Ovary (tissue), 9 donors: ENCODE data around the gene TCF12. TPM values are rescaled to one million over a fixed set of nuclear protein-coding genes. Genes with fewer than 3 reads are reported as not detected.
A peak's percentile ranks its signal among the peaks of the same experiment; 100 is the strongest.

Source experiments
- DNase-seq, 5 donors: peaks; one replicate each; pipeline ENCODE4 v3.0.0-alpha.2; 2019 to 2020
- H3K27ac ChIP-seq, 2 donors: fragments of 200-600 bp; one replicate each; pipeline versions ENCODE4 v1.5.1 to v1.8.0; 2019 to 2022
- H3K27me3 ChIP-seq: fragments of 200-600 bp; one replicate; pipeline ENCODE4 v1.8.0; 2022
- H3K36me3 ChIP-seq: fragments of 200-600 bp; sonication (generic); one replicate; pipeline ENCODE4 v1.5.1; 2019
- H3K4me1 ChIP-seq: one replicate; pipeline ENCODE4 v1.8.1; 2013; ENCODE audit warnings: mild to moderate bottlenecking, moderate library complexity; ENCODE audit not compliant: insufficient read depth
- H3K4me3 ChIP-seq: fragments of 200-600 bp; sonication (generic); one replicate; pipeline ENCODE4 v1.5.1; 2017
- H3K9me3 ChIP-seq, 2 donors: fragments of 200-600 bp in 1 of 2; sonication (generic) in 1 of 2; one replicate each; pipeline versions ENCODE4 v1.5.1 to v1.8.1; 2013 to 2019; ENCODE audit warnings: mild to moderate bottlenecking in 1 of 2, moderate library complexity in 1 of 2
- EP300 ChIP-seq: sonication (generic); formaldehyde crosslinking; IDR thresholded peaks from one replicate; pipeline ENCODE4 v1.6.1; 2017; ENCODE audit warnings: antibody characterized with exemption
- POLR2A ChIP-seq: fragments of 450-650 bp; IDR thresholded peaks from one replicate; pipeline ENCODE4 v1.6.1; 2017; ENCODE audit warnings: antibody characterized with exemption, mild to moderate bottlenecking, moderate library complexity
- WGBS, 3 donors: extraction: QIAGEN DNeasy Blood & Tissue Kit in 1 of 3; methylation state at CpG; one replicate each; pipeline versions ENCODE4 v1.1.5 to v1.1.7; 2013 to 2017; 5-methylcytosine and 5-hydroxymethylcytosine counted together
- intact Hi-C, 4 donors: fragments of 100-400 bp; cut with DNase I; formaldehyde crosslinking; loops; one replicate each; pipeline versions ENCODE4 v1.11.0 to v1.15.1; 2022 to 2023
- polyA plus RNA-seq, 2 donors: library from polyadenylated mRNA; stranded (reverse); fragments of 200-250 nt in 1 of 2; fragments of 350-450 nt in 1 of 2; fragmentation: Illumina TruSeq in 1 of 2; extraction: RNeasy Lipid Tissue Mini Kit (QIAGEN cat#74804) in 1 of 2; gene quantifications; one replicate each; pipeline ENCODE4 v1.2.3, GENCODE V29; 2013 to 2014
- total RNA-seq, 7 donors: library from RNA; depleted of rRNA in 2 of 7; stranded (reverse); fragments of >200 nt in 2 of 7; fragmentation: NEBNext Ultra II Directional in 3 of 7; extraction: Animal tissue kit (Norgen Biotek cat#: 25700) in 3 of 7; gene quantifications; one replicate each; pipeline versions ENCODE4 v1.1.0 to v1.2.4, GENCODE V29; 2016 to 2023
- TF ChIP-seq, protein P1 (sequence below), 3 donors: fragments of 450-650 bp in 2 of 3; fragments of 200-600 bp in 1 of 3; IDR thresholded peaks; one replicate each; pipeline versions ENCODE4 v1.5.1 to v1.8.0; 2016 to 2022; ENCODE audit warnings: antibody characterized with exemption in 3 of 3, mild to moderate bottlenecking in 1 of 3
- donor health status: DM: no; HTN: no; CAD: no; lungs with moderate emphysema.
- donor health status: DM: no; HTN: no; CAD: no.
- donor health status: Bipolar disorder and iron deficiency.
- donor health status: DM: yes; HTN: yes; CAD: no.
- donor health status: DM: no; HTN: no; CAD: no.
- donor health status: DM: yes; HTN: yes; CAD: no.

The TCF12 gene
- total and polyA plus RNA-seq, 9 donors = 28.6 to 150 (median 116) TPM

DNA sequence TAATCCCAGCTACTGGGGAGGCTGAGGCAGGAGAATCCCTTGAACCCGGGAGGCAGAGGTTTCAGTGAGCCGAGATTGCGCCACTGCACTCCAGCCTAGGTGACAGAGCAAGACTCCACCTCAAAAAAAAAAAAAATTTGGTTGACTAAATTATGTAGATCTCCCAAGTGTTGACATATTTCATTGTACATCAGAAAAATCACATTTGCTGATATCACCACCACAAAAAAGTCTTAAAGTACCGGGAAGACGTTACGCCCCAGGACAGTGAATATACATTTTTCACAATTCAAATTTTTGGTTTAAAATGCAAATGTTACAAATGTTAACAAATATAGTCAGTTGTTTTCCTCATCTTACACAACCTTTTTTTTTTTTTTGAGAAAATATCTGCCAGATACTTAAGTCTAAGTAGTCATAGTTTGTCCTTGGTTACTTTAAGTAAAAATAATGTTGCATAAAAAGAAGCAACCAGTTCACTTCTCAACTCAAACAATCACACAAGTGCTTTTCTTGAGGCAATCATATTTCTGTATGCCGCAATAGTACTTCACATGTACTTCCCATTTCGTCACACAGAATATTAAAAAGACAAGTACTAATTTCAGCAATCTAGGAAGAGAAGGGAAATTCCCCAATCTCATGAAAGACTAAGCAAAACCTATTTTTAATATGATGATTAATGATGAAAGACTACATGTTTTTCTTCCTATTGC lies 41.0 kb upstream of the TCF12 start:
- no peak overlapping the region for H3K4me3 ChIP-seq
- TF ChIP-seq EP300 = no peak
- TF ChIP-seq POLR2A = no peak
- TF ChIP-seq, protein P1, sequence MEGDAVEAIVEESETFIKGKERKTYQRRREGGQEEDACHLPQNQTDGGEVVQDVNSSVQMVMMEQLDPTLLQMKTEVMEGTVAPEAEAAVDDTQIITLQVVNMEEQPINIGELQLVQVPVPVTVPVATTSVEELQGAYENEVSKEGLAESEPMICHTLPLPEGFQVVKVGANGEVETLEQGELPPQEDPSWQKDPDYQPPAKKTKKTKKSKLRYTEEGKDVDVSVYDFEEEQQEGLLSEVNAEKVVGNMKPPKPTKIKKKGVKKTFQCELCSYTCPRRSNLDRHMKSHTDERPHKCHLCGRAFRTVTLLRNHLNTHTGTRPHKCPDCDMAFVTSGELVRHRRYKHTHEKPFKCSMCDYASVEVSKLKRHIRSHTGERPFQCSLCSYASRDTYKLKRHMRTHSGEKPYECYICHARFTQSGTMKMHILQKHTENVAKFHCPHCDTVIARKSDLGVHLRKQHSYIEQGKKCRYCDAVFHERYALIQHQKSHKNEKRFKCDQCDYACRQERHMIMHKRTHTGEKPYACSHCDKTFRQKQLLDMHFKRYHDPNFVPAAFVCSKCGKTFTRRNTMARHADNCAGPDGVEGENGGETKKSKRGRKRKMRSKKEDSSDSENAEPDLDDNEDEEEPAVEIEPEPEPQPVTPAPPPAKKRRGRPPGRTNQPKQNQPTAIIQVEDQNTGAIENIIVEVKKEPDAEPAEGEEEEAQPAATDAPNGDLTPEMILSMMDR (IDR thresholded peaks at IDR 0.05) = no peak
- H3K27me3 ChIP-seq = no peaks in the 10 kb centered on the region
- no peaks in the 10 kb centered on the region for H3K36me3 ChIP-seq
- no peak for DNase-seq
- no peaks in the 10 kb centered on the region for H3K4me1 ChIP-seq
- no peaks in the 10 kb centered on the region for H3K9me3 ChIP-seq
- intact Hi-C loops = loop anchor here in 1 of 4 donors (10.0 kb wide), 1 partner anchor 393 kb away; no protein-coding TSS in a partner anchor
- H3K27ac ChIP-seq = no peak overlapping the region
- WGBS, 3 donors = 91 to 96% (median 94%) methylated on average over 8 of the region's 8 CpGs

DNA sequence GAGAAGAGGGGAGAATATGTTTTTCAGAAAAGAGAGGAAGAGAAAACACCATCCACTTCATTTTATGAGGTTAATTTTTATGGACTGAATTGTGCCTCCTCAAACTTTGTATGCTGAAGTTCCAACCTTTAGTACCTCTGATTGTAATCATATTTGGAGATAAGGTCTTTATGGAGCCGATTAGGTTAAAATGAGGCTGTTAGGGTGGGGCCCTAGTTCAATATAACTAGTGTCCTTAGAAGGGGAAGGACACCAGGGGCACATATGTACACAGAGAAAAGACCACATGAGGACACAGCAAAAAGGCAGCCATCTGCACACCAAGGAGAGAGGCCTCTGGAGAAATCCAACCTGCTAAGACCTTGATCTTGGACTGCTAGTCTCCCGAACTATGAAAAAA lies 38.9 kb upstream of the TCF12 start:
- H3K4me1 ChIP-seq = no peaks in the 10 kb centered on the region
- H3K4me3 ChIP-seq = no peak overlapping the region
- no peaks in the 10 kb centered on the region for H3K27me3 ChIP-seq
- H3K36me3 ChIP-seq = no peaks in the 10 kb centered on the region
- DNase-seq = no peak
- H3K27ac ChIP-seq = no peak overlapping the region
- WGBS, 3 donors = 65 to 88% (median 86%) methylated on average over 2 of the region's 2 CpGs
- TF ChIP-seq, protein P1 (IDR thresholded peaks at IDR 0.05) = no peak
- no peak for TF ChIP-seq EP300
- TF ChIP-seq POLR2A = no peak
- intact Hi-C loops = loop anchor here in 1 of 4 donors (10.0 kb wide), 1 partner anchor 395 kb away; no protein-coding TSS in a partner anchor
- H3K9me3 ChIP-seq = no peaks in the 10 kb centered on the region

- Histone ChIP-seq H3K4me3 (no peak overlapping the region), H3K9me3 (no peaks in the 10 kb centered on the region), H3K27ac (no peak overlapping the region), H3K36me3 (no peaks in the 10 kb centered on the region), H3K27me3 (no peaks in the 10 kb centered on the region), H3K4me1 (peaks cover 2% of the 10 kb centered on the region)
- no peak for TF ChIP-seq EP300
- TF ChIP-seq, protein P1 (IDR thresholded peaks at IDR 0.05) = no peak
- TF ChIP-seq POLR2A = no peak
- 59 to 66% (median 66%) methylated on average over 4 of the region's 4 CpGs for WGBS, 3 donors
- DNase-seq = no peak
- intact Hi-C loops = no loop called here
Observed at GRCh38 chr15:56883088-56883487, 35.4 kb upstream of the TCF12 start.

DNA sequence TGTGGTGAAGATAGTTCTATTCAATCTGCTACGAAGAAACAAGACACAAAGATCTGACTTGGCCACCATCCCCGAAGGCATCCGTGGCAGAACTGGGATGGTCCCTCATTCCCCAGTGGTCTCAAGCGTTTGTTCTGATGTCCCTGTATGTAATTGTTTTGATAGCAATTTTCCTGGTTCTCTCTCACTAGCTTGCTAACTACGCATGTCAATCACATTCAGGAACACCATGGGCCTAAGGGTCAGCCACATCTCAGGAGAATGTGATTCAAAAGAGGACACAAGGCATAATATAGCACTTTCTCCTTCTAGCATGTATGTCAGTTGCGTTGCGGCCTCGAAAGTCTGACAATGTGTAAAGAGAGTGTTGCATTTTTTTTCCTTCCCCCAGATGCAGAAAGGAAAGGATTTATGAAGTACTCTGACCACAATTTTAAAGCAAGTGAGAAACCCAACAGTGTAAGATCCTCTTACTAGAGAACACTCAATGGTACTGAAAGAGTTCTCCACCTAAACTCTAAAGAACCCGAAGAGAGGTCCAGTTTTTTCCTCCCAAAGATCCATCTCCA lies 32.0 kb upstream of the TCF12 start:
- TF ChIP-seq, protein P1 (IDR thresholded peaks at IDR 0.05) = no peak
- TF ChIP-seq EP300 = no peak
- TF ChIP-seq POLR2A = no peak
- no peaks in the 10 kb centered on the region for H3K36me3 ChIP-seq
- peak overlapping the region; percentile 47 for H3K4me3 ChIP-seq
- H3K27me3 ChIP-seq = no peaks in the 10 kb centered on the region
- no peaks in the 10 kb centered on the region for H3K9me3 ChIP-seq
- intact Hi-C loops = loop anchor here in 2 of 4 donors (2.0 to 5.0 kb wide), 2 partner anchors 32 to 154 kb away; partner anchors contain the start of genes TCF12 (in 1 of the 2) and ZNF280D (in 1 of the 2)
- H3K4me1 ChIP-seq = peaks cover 2% of the 10 kb centered on the region
- 56 to 57% (median 57%) methylated on average over 9 of the region's 9 CpGs for WGBS, 3 donors
- peak in 1 of 5 donors; percentile 28 for DNase-seq
- peak overlapping the region; percentile 93 to 96 for H3K27ac ChIP-seq
